ENCODE data around the gene TUBD1. TPM values are rescaled to one million over a fixed set of nuclear protein-coding genes. Genes with fewer than 3 reads are reported as not detected.
A peak's percentile ranks its signal among the peaks of the same experiment; 100 is the strongest.

TUBD1 gene
- total RNA-seq, 1 experiment from 2014 or later, result 7.3 TPM

DNA sequence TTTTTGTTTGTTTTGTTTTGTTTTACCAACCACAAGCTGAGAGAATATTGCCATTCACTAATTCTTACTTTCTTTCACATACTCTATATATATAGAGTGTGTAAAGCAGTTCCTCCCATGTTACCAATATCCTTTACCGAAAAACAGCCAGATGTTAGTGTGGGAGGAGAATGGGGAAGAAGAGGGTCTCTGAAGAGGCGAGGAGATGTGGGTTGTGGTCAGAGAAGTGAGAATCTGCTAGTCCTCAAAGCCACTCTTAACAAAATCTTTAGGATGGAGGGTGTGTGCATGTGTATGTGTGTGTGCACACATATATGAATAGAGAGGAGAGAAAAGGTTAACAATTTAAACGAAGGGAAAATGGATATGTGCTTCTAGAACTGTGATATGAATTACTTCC is 80.6 kb downstream of the TUBD1 start:
- H3K9me2 ChIP-seq (replicated peaks; ENCODE audit: insufficient read depth, low read length), result no peaks in the 10 kb centered on the region
- H3K9me3 ChIP-seq (ENCODE audit: low read length), result no peaks in the 10 kb centered on the region
- H3K4me1 ChIP-seq (ENCODE audit: low read length), result peaks cover 6% of the 10 kb centered on the region; the same call in 1 of the 2 replicates
- H3K9ac ChIP-seq (ENCODE audit: low read length), result no peak overlapping the region
- no peak overlapping the region for H2AFZ ChIP-seq (ENCODE audit: low read length)
- H4K20me1 ChIP-seq (ENCODE audit: insufficient read depth, low read depth, low read length), result no peaks in the 10 kb centered on the region
- H3K27ac ChIP-seq (ENCODE audit: low read length), result no peak overlapping the region
- H3K79me2 ChIP-seq (ENCODE audit: low read length), result no peaks in the 10 kb centered on the region
- no peak overlapping the region for H3K4me3 ChIP-seq (ENCODE audit: low read length)
- no peaks in the 10 kb centered on the region for H3K27me3 ChIP-seq (ENCODE audit: low read length)
- DNase-seq, result peak; percentile 14
- peaks cover 7% of the 10 kb centered on the region; the same call in 1 of the 2 replicates for H3K36me3 ChIP-seq (ENCODE audit: insufficient read depth, low read length)
- H3K4me2 ChIP-seq (ENCODE audit: low read depth, low read length, poor library complexity, severe bottlenecking), result no peak overlapping the region

DNA sequence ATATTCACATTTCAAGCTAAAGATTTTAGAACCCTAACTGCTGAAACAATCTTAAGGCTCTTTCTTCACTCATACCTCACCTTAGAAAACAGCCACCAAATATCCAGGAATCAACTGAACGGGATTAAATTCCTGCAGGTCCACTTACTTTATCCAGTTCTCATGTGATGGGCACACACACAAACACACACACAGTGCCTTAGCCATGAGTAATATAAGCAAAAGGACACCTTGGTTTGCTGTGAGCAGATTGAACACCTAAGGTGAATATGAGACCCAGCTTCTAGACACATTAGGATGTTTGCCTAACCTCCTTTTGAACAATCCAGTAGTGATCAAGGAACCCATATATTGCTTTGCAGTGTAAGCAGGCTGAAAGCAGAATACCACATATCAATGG is 81.5 kb downstream of the TUBD1 start:
- no peaks in the 10 kb centered on the region for H3K27me3 ChIP-seq (ENCODE audit: low read length)
- no peak overlapping the region for H3K4me2 ChIP-seq (ENCODE audit: low read depth, low read length, poor library complexity, severe bottlenecking)
- no peaks in the 10 kb centered on the region for H3K9me3 ChIP-seq (ENCODE audit: low read length)
- H3K9me2 ChIP-seq (replicated peaks; ENCODE audit: insufficient read depth, low read length), result no peaks in the 10 kb centered on the region
- H4K20me1 ChIP-seq (ENCODE audit: insufficient read depth, low read depth, low read length), result no peaks in the 10 kb centered on the region
- H3K9ac ChIP-seq (ENCODE audit: low read length), result no peak overlapping the region
- peaks cover 7% of the 10 kb centered on the region; the same call in 1 of the 2 replicates for H3K36me3 ChIP-seq (ENCODE audit: insufficient read depth, low read length)
- peak; percentile 35 for DNase-seq
- H2AFZ ChIP-seq (ENCODE audit: low read length), result no peak overlapping the region
- no peak overlapping the region for H3K4me3 ChIP-seq (ENCODE audit: low read length)
- H3K27ac ChIP-seq (ENCODE audit: low read length), result no peak overlapping the region
- H3K4me1 ChIP-seq (ENCODE audit: low read length), result peaks cover 6% of the 10 kb centered on the region; the same call in 1 of the 2 replicates
- no peaks in the 10 kb centered on the region for H3K79me2 ChIP-seq (ENCODE audit: low read length)

DNA sequence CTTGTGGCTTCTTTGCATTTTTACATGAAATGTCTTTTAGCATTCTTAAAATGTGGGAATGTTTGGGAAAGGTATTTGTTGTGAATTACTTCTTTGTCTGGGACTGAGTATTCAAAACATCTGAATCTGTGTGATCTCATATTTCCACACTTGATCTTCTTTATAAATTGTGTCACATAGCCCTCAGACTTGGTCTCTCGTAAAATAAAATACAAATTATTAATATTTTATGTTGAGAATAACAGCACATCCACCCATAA is 81.9 kb downstream of the TUBD1 start:
- Histone ChIP-seq H3K9me2 (replicated peaks; ENCODE audit: insufficient read depth, low read length) (no peaks in the 10 kb centered on the region), H3K9me3 (ENCODE audit: low read length) (no peaks in the 10 kb centered on the region), H3K27me3 (ENCODE audit: low read length) (no peaks in the 10 kb centered on the region), H3K4me1 (ENCODE audit: low read length) (peaks cover 6% of the 10 kb centered on the region; the same call in 1 of the 2 replicates), H3K79me2 (ENCODE audit: low read length) (peaks cover under 1% of the 10 kb centered on the region), H3K4me2 (ENCODE audit: low read depth, low read length, poor library complexity, severe bottlenecking) (no peak overlapping the region), H3K27ac (ENCODE audit: low read length) (no peak overlapping the region), H3K36me3 (ENCODE audit: insufficient read depth, low read length) (peaks cover 7% of the 10 kb centered on the region; the same call in 1 of the 2 replicates), H3K4me3 (ENCODE audit: low read length) (no peak overlapping the region), H3K9ac (ENCODE audit: low read length) (no peak overlapping the region), H2AFZ (ENCODE audit: low read length) (no peak overlapping the region), H4K20me1 (ENCODE audit: insufficient read depth, low read depth, low read length) (no peaks in the 10 kb centered on the region)
- DNase-seq, result peak; percentile 20

Small RNAs within 50 kb of the gene (small RNA-seq; reads per million reads assigned to genes)
- gene RNU6-450P (not detected), gene RPS29P21 (not detected)

Other genes starting within 250 kb of the TUBD1 start
- 48.0 and 51.6 TPM in 2 replicates for gene PTRH2, start 185.5 kb downstream of the TUBD1 start, total RNA-seq (2014; rRNA removed; shearing (Covaris generic); ENCODE audit: low replicate concordance)
- gene VMP1, start 185.3 kb downstream of the TUBD1 start, total RNA-seq (2014; rRNA removed; shearing (Covaris generic); ENCODE audit: low replicate concordance), result 34.3 and 69.4 TPM in 2 replicates
- gene RPS6KB1, start 178 bp upstream of the TUBD1 start, total RNA-seq (2014; rRNA removed; shearing (Covaris generic); ENCODE audit: low replicate concordance), result 22.0 and 22.8 TPM in 2 replicates
- 16.4 and 33.9 TPM in 2 replicates for gene RNFT1, start 71.8 kb upstream of the TUBD1 start, total RNA-seq (2014; rRNA removed; shearing (Covaris generic); ENCODE audit: low replicate concordance)
- gene HEATR6, start 186.0 kb upstream of the TUBD1 start, total RNA-seq (2014; rRNA removed; shearing (Covaris generic); ENCODE audit: low replicate concordance), result 12.3 and 12.7 TPM in 2 replicates

All from Karpas-422 (cell line).